DMS 273 treated with DMSO at 0.1 percent for 48 hours (cell line): ENCODE results near the gene RBP4.

Experiments used
- DNase-seq: peaks from one replicate; lab custom pipeline; 2025; lab: John Stamatoyannopoulos, UW

RBP4 gene

DNA sequence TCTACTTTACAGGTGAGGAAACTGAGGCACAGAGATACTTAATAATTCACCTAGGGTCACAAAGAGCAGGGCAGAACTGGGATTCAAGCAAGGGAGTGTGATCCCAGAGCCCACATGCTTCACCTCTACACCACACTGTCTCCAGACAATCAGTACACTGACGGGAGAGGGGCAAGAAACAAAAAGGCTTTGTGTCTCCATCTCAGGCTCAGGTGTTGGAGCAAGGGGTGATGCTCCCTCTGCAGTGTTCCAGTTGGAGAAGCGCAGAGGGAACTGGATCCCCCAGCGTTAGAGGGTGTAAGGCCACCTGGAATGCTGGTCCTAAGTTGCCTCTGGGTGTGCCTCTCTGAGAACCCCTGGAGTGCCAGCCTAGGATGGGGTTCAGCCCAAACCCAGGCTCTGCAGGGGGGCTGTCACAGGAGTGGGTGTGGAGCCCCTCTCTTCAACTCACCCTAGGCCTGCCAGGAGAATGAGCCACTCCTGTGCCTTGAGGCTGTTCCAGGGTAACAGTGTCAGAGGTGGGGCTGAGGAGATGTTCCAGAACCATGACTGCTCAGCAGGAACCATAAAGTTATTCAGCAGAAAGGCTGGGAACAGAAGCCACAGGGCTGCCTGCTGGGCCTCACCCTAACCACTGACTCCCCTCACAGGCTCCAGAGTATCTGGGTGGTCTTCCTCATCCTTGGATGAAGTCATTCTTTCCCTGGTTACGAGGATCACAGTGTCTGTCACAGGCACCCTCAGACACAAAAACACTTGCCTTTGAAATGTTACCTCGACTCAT, 5.5 kb downstream of the RBP4 start:
- no peak for DNase-seq

DNA sequence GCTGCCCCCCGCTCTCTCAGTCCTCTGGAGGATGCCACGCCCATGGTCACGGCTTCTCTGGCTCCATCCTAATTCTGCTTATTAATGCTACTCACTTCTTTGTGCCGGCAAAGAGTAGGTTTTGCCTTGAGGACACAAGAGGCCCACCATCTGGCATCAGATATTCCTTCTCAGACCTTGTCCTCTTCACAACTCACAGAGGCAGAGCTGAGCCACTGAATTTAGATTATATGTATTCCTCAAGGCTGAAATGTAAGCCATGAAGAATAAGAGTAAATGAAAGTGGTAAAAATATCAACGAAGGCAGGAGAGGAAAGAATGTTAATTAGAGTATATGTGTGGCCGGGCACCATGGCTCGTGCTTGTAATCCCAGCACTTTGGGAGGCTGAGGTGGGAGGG, 6.5 kb downstream of the RBP4 start:
- no peak for DNase-seq

DNA sequence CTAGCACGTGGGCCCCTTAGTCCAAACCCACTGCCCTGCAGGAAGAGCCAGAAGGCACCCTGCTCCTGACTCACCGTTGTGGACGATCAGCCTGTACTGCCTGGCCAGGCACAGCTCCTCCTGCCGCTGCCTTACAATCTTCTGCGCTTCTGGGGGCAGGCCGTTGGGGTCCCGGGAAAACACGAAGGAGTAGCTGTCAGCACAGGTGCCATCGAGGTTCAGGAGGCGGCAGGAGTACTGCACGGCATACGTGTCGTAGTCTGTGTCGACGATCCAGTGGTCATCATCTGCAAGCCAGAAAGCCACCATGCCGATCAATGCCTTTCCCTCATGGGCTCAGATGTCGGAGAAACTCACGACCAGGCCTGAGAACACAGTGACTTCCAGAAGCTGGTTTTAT, 7.3 kb downstream of the RBP4 start:
- DNase-seq = no peak

DNA sequence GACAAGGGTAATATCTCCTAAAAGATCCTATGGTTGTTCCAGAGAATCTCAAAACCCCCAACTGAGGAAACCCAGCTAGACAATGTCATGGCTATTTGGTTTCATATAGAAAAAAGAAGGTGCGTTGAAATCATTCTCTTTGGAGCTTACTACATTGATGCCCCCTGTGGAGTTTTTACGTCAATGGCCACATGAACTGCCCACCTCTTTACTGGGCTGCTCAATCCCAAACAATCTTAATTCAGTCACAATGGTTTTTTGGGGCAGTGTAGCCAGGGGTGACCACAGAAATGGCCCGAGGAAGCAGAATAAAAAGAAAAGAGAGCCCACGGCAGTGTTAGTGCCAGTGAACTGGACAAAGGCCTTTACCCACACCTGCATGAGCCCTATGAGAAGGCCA, 7.8 kb downstream of the RBP4 start:
- no peak for DNase-seq

DNA sequence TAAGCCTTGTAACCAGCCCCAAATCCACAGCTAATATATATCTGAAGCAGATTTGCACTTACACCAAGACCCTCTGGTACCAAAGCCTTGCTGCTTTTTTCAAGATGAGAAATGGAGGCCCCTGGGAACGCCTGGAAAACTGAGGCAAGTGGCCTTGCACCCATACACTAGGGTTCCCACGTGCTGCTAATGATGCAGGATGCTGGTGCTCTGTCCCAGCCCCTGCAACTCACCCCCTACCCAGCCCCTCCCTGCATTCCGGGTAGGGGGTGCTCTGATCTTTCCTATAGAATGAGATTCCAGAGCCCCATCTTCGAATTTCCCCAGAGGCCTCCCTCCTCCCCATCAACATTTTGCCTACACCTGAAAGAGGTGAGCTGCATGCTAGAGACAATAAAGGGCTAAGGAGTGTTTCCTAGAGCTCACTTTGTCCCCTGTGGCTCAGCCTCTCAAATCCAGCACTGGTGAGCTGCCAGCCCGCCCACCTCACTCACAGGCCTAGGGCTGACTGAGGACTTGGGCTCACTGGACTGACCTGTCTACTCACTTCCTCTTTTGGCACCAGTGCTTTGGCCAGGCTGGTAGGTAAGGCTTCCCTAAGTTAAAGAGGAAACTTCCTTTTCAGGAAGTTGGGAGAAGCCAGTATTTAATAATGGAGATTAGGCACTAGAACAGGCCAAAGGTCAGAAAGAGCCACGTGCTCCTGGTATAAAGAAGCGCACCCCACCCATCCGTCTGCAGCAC, 9.8 kb downstream of the RBP4 start:
- DNase-seq = no peak

DNA sequence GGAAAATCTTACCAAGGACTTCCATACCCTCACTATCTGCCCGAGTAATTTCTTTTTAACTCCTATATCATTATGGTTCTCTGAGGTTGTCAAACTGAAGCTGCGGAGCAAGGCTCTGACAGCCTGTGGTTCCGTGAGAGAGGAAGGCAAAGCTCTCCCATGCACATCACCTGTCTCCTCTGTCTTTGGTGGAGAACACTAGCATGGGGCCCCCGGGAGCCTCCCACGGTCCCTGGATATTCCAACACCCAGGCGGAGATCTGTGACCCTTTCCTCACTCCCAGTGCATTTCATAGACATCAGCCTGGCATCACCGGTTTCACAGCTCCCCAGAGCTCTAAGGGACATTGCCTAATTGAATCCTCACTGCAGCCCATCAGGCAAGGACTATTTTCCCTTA, 10.4 kb downstream of the RBP4 start:
- no peak for DNase-seq

DNA sequence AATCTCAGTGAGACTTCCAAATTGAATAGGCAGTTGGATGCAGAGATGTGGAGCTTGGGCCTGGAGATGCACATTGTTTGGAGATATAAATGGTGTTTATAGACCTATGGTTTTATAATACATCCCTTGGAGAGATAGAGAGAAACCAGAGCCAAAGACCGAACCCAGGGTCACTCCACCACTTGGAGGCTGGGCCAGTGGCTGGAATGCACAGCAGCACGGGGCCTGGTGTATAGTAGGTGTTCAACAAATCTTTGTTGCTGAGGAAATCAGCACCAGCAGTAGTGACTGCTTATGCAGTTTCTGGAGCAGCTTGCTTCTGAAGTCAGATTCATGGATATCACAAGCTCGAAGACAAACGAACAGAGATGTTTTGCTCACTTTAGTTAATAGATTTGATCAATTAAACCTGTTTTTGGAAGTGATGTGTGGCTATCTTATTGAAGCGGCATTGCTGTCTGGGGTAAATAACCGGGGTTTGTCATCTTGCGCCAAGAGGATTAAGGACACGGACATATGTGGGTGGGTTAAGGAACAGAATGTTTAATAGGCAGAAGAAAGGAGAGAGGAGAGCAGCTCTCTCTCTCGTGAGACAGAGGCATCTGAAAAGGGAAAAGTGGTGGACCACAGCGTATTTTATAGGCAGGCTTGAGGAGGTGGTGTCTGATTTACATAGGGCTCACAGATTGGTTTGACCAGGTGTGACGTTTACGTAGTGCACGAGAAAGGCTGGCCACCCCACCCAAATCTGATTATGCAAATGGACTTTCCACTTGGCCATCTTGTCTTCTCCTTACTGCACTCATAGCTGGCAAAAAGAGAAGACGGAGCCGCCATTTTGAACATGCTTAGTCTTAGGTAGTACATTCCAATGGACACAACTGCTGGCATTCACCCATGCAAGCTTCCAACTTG, 11.1 kb downstream of the RBP4 start:
- DNase-seq = no peak

DNA sequence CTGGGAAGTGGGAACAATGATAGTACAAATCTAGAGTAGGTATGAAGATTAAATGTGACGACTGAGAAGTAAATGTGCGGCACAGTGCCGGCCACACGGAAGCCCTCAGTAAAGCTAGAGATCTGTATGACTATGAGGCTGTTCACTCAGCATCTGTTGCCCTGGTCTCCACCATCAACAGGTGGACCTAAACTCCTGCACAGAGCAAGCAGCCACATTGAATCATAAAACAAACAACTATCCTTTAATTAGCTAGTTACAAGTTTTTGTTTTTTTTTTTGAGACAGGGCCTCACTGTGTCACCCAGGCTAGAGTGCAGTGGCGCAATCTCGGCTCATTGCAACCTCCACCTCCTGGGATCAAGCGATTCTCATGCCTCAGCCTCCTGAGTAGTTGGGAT, 16.6 kb downstream of the RBP4 start:
- no peak for DNase-seq

DNA sequence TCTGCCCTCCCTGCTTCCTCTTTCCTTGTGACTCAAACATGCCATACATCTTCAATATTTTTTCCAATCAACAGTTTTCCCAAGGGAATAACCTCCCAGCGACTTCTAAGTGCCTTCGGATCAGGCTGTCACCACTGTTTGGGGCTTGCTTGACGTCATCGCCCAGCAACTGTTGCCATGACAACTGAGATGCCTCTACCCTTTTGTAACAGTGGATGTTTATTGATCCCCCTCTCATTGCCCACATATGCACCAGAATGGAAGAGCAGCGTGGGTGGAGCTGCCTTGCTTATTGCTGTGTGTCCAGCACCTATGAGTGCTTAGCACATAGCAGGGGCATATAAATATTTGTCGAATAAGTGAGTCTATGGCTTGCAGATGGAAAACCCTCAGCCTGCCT, 20.2 kb downstream of the RBP4 start:
- no peak for DNase-seq

DNA sequence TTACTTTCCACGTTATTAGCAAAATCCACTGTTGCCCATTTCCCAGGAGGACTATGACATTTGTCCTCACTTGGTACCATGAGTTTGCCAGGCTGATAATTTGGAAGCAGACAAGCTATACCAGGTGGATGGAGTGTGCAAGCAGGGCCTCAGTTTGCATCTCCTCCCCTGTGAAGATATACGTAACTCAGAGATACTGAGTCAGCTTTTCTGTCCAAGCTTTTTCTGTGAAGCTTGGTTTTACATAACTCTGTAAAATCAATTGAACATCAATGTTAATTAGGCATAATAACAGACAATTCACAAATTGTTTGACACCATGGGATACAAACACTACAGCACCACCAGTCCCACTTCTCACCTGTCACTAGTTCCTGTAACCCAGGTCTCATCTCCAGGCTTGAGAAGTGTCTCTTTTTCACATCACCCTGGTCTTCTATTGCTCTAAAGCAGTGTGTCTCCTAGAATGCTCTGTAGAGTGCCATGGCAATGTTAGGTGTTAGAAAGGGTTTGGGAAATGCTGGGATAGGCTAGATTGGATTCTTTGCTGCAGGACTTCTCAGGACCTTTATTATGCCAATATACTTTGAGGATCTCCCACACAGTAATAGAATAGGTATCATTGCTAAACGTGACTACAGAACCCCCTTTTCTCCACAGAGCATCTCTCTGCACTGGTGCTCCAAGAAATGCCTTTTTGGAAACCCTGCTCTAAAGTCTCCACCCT, 20.9 kb downstream of the RBP4 start:
- no peak for DNase-seq

DNA sequence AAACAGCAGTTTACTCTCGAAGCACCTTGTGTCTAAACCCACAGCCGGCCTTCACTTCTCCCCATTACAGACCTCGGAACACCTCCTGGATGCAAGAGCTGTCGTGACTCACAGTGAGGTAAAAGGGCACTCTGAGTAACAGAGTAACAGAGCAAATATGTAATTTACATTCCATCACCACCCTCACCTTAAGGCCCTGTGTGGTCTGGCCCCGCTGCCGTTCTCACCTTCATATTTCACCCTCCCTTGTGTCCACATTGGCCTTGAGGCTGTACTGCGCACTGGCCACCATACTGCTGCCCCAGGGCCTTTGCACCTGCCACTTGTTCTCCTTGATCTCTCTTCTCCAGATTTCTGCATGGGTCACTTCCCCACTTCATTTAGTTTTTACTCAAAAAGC, 21.9 kb downstream of the RBP4 start:
- no peak for DNase-seq

DNA sequence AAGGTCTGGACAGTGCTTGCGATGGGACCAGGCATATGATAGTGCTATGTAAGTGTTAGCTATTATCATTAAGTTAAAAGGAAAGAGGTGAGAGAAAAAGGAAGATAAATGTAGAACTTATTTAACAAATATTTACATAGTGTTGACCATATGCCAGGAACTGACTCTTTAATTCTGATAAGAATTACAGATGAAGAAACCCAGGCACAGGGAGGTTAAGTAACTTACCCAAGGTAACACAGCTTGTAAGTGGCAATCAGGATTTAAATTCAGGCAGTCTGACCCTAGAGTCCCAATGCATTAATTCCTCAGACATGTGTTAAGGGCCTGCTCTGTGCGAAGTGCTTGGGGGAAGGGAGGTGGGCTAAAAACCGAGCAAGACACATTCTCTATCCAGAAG, 23.5 kb downstream of the RBP4 start:
- no peak for DNase-seq

DNA sequence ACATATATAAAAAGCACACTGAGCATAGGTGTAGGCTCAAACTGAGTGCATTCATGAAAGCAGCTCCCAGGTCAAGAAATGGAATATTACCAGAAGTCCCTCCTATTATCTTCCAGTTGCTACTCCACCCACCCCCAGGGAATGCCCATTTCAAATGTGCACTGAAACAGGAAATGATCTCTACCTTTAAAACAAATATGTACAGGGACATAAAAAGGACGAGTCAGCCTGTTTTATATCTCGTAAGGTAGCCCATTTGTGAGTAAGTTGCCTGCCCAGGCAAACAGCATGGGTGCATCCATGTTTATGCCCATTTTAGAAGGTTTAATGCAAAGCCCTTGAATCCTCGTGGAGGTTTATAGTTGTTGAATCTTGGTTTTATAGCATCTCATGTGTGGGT, 24.1 kb downstream of the RBP4 start:
- no peak for DNase-seq

DNA sequence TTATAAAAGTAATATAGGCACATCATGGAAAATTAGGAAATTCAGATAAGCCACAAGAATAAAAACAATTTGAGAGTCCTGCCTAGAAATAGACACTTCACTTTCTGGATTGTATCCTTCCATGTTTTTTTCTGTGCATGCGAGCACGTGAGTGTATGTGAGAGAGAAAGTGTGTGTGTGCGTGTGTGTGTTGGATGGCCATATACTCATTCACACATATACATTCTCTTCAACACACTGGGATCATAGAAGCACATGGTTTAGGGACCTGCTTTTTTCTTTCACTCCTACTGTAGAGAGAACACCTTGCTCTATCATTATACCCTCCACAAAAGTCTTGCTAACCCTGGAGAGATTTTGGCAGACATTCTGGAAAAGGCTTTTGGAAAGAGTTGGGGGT, 27.1 kb downstream of the RBP4 start:
- no peak for DNase-seq

DNA sequence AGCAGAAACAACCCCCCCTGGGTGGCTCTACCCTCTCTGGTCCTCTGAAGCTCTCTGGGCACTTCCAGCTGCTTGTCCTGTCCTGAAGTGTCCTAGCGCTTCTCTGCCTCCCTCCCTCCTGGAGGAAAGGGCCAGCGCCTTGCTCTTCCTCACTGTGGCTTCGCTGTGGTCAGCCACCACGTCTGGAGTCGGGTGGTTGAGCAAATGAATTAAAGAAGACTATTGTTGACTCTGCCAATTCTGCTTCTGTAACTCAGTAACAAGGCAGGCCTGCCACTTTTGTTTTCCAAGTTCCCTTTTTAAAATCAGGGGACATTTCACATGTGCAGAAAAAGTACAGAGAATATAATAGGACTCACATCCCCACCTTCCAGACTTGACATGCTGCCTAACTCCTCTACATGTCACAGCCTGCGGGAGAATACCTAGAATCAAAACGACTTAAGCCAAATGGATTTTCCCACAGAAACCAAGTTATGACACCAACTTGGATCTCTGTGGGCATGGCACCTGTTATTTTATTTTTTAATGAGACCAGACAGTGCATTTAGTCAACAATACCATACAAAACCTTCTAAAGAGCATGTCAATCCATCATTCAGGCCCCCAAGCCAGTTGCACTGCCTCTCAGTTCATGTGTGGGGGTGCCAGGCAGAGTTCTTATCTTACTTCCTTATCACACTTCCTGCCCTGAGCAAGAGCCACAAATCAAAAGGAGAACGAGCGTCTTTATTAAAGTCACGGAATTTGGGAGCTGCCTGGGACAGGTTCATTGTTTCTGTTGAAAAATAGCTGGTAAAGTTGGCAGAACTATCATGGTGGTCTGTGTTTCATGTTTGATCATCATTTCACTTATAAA, 27.8 kb downstream of the RBP4 start:
- no peak for DNase-seq

DNA sequence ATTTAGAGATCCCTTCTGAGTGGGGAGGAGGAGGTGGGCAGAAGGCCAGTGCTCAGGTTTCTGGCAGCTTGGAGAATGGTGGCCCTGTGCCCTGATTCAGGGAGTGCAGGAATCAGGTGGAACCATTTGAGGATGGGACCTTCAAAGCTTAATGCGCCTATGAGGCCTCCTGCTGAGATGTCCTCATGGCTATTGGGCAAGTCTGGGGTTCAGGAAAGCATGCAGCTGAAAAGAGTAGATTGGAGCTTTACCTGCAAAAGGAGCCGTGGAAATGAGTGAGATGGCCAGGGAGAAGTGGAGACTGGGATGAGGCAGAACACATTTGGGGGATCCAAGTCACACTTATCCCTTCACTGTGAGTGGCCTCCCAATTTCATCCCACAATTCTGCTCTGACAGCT, 28.4 kb downstream of the RBP4 start:
- DNase-seq = no peak

DNA sequence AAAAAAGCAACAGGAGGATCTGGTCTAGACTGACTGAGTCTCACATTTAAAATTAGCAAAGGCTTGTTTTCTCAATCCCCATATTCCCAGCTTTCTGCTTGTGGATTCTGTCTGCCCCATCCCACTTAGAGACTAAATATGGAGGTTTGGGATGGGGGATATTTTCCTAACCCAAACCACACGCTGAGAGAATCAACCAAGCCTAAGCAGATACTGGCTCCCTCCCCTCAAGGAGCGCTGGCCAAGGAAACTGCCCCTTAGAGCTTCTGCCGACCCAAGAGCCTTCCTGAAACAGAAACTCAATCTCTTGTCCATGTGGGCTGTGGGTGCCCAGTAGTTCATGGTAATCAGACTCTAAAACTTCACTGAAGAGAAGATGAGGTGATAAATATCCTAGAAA, 30.7 kb downstream of the RBP4 start:
- no peak for DNase-seq

DNA sequence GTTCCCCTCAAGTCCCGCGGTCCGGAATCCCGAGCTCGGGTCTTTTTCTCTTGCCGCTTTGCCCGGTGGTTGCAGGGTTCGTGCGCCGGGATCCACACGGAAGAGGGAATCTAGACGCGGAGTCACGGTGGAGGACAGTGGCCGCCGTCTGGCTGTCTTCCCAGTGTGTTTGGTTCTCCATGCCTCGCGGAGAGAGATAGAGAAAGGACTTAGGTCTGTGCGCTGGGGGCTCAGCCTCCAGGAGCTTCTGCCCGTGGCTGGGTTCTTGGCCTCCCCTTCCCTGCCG, 33.0 kb downstream of the RBP4 start:
- no peak for DNase-seq

DNA sequence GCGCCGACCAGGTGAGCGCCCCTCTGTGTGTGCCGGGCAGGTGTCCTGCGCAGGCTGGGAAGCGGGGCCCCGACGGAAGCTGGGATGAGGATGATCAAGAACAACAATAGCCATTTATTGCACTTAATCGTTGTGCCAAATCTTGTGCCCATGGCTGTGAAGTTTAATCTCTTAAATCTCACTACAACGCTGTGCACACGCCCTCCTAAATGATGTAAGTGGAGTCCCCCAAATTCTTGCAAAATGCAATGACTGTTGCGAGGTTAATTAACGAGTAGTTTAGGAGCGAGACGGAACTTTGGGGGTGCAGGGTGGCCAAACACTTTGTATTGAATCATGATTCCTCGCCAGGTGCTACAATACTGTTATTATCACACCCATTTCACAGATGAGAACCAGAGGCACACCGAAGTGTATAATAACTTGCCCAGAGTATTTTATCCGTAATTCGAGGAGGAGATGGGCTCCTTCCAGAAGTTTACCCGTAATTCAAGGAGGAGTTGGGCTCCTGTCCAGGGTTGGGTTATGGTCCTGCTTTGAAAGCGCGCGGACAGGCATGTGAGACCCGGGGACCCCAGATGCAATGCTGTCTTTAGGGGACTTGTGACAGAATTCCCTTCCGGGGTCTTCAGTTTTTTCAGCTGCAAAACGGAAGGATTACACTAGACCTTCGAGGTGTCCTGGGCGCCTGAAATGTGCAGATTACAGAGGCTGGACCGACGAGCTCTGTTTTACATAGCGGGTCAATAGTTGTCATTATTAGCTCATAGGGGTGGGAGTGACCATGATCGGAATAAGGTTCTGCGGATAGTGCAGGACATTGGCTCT, 33.5 kb downstream of the RBP4 start:
- no peak for DNase-seq
